GM12878 (cell line): ENCODE measurements around the gene MAPRE2.

Experiments
- BACH1 ChIP-seq: fragments of 450-650 bp; IDR thresholded peaks from 2 replicates; pipeline ENCODE4 v1.6.1; 2017; ENCODE audit warnings: mild to moderate bottlenecking, borderline replicate concordance
- CREM ChIP-seq: IDR thresholded peaks from 2 replicates; pipeline ENCODE4 v1.6.1; 2014; ENCODE audit warnings: antibody characterized with exemption, low read depth
- EGR1 ChIP-seq, 2 experiments: IDR thresholded peaks; 1 replicate in 1 of 2; 2 replicates in 1 of 2; pipeline ENCODE4 v1.6.1; 2011 to 2012; ENCODE audit warnings: low read depth in 2 of 2, low read length in 2 of 2, borderline replicate concordance in 1 of 2, mild to moderate bottlenecking in 1 of 2, moderate library complexity in 1 of 2
- FOXK2 ChIP-seq: fragments of 450-650 bp; IDR thresholded peaks from 2 replicates; pipeline ENCODE4 v1.6.1; 2017; ENCODE audit warnings: mild to moderate bottlenecking, moderate library complexity
- TAF1 ChIP-seq: IDR thresholded peaks from 2 replicates; pipeline ENCODE4 v1.6.1; 2011; ENCODE audit warnings: mild to moderate bottlenecking, low read depth, low read length, borderline replicate concordance
- TARDBP ChIP-seq: IDR thresholded peaks from 2 replicates; pipeline ENCODE4 v1.6.1; 2016; ENCODE audit warnings: borderline replicate concordance
- YY1 ChIP-seq: IDR thresholded peaks from 2 replicates; pipeline ENCODE4 v1.6.1; 2011; ENCODE audit warnings: low read depth, mild to moderate bottlenecking, low read length
- TF ChIP-seq, protein P1 (sequence below), 3 experiments: IDR thresholded peaks in 2 of 3; conservative IDR thresholded peaks in 1 of 3; 2 replicates each; pipeline ENCODE4 v1.5.1; 2011; ENCODE audit warnings: low read depth in 3 of 3, low read length in 3 of 3, mild to moderate bottlenecking in 3 of 3, control low read depth in 2 of 3, moderate library complexity in 2 of 3, inconsistent platforms in 1 of 3, mixed read lengths in 1 of 3; ENCODE audit not compliant: control insufficient read depth in 2 of 3, insufficient read depth in 1 of 3; ENCODE audit errors: extremely low read depth in 1 of 3
- TF ChIP-seq, protein P2 (sequence below): fragments of 150-350 bp; IDR thresholded peaks from 2 replicates; pipeline ENCODE4 v1.6.1; 2014; ENCODE audit warnings: mild to moderate bottlenecking, low read depth, low read length
- TF ChIP-seq, protein P3 (sequence below): IDR thresholded peaks from 2 replicates; pipeline ENCODE4 v1.6.1; 2012; ENCODE audit warnings: low read depth, low read length, improper control_type of control experiment
- TF ChIP-seq, protein P4 (sequence below): IDR thresholded peaks from 2 replicates; pipeline ENCODE4 v1.6.1; 2011; ENCODE audit warnings: low read depth, low read length, improper control_type of control experiment, borderline replicate concordance
- TF ChIP-seq, protein P5 (sequence below): fragments of 450-650 bp; IDR thresholded peaks from 2 replicates; pipeline ENCODE4 v1.6.1; 2017; ENCODE audit warnings: antibody characterized with exemption, mild to moderate bottlenecking, moderate library complexity

DNA sequence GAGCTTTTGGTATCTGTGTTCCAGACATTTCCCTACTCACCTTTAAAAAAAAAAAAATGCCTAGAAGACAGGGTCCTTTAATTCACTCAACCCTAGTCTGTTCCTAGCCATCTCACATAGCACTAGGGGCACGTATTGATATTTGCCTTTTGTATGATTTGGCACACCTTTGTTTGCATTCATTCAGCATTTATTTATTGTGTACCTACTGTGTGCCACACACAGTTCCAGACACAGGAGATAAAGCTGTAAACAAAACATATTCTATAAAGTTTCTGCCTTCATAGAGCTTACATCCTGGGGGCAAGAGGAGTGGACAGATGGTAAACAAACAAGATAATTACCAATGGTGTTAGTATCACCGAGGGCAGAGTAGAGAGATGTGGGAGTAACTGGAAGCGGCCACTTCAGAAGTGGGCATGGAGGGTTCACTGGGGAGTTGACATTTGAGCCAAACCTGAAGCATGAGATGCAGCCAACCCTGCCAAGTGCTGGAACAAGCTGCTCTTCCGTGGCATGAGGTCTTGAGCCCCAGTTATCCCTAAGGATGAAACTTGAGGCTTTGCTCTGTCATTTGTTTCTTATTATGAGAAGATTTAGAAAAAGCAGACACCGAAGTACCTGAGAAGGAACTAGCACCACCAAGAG, 18.2 kb downstream of the MAPRE2 start:
- TF ChIP-seq TARDBP (no peak), CREM (no peak), BACH1 (no peak), YY1 (no peak), FOXK2 (no peak), TAF1 (no peak), EGR1 (IDR thresholded peaks at IDR 0.05; ENCODE audit: borderline replicate concordance in 1 of 2, low read depth in 2 of 2, low read length in 2 of 2) (no peak)
- TF ChIP-seq, protein P1, sequence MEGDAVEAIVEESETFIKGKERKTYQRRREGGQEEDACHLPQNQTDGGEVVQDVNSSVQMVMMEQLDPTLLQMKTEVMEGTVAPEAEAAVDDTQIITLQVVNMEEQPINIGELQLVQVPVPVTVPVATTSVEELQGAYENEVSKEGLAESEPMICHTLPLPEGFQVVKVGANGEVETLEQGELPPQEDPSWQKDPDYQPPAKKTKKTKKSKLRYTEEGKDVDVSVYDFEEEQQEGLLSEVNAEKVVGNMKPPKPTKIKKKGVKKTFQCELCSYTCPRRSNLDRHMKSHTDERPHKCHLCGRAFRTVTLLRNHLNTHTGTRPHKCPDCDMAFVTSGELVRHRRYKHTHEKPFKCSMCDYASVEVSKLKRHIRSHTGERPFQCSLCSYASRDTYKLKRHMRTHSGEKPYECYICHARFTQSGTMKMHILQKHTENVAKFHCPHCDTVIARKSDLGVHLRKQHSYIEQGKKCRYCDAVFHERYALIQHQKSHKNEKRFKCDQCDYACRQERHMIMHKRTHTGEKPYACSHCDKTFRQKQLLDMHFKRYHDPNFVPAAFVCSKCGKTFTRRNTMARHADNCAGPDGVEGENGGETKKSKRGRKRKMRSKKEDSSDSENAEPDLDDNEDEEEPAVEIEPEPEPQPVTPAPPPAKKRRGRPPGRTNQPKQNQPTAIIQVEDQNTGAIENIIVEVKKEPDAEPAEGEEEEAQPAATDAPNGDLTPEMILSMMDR (IDR thresholded peaks at IDR 0.05 in 2 of 3, conservative IDR thresholded peaks at IDR 0.05 in 1 of 3; ENCODE audit: control insufficient read depth in 2 of 3, extremely low read depth in 1 of 3, insufficient read depth in 1 of 3, low read depth in 3 of 3, low read length in 3 of 3): no peak
- TF ChIP-seq, protein P2, sequence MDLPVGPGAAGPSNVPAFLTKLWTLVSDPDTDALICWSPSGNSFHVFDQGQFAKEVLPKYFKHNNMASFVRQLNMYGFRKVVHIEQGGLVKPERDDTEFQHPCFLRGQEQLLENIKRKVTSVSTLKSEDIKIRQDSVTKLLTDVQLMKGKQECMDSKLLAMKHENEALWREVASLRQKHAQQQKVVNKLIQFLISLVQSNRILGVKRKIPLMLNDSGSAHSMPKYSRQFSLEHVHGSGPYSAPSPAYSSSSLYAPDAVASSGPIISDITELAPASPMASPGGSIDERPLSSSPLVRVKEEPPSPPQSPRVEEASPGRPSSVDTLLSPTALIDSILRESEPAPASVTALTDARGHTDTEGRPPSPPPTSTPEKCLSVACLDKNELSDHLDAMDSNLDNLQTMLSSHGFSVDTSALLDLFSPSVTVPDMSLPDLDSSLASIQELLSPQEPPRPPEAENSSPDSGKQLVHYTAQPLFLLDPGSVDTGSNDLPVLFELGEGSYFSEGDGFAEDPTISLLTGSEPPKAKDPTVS: no peak
- TF ChIP-seq, protein P3, sequence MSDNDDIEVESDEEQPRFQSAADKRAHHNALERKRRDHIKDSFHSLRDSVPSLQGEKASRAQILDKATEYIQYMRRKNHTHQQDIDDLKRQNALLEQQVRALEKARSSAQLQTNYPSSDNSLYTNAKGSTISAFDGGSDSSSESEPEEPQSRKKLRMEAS: no peak
- TF ChIP-seq, protein P4, sequence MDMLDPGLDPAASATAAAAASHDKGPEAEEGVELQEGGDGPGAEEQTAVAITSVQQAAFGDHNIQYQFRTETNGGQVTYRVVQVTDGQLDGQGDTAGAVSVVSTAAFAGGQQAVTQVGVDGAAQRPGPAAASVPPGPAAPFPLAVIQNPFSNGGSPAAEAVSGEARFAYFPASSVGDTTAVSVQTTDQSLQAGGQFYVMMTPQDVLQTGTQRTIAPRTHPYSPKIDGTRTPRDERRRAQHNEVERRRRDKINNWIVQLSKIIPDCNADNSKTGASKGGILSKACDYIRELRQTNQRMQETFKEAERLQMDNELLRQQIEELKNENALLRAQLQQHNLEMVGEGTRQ: no peak
- TF ChIP-seq, protein P5, sequence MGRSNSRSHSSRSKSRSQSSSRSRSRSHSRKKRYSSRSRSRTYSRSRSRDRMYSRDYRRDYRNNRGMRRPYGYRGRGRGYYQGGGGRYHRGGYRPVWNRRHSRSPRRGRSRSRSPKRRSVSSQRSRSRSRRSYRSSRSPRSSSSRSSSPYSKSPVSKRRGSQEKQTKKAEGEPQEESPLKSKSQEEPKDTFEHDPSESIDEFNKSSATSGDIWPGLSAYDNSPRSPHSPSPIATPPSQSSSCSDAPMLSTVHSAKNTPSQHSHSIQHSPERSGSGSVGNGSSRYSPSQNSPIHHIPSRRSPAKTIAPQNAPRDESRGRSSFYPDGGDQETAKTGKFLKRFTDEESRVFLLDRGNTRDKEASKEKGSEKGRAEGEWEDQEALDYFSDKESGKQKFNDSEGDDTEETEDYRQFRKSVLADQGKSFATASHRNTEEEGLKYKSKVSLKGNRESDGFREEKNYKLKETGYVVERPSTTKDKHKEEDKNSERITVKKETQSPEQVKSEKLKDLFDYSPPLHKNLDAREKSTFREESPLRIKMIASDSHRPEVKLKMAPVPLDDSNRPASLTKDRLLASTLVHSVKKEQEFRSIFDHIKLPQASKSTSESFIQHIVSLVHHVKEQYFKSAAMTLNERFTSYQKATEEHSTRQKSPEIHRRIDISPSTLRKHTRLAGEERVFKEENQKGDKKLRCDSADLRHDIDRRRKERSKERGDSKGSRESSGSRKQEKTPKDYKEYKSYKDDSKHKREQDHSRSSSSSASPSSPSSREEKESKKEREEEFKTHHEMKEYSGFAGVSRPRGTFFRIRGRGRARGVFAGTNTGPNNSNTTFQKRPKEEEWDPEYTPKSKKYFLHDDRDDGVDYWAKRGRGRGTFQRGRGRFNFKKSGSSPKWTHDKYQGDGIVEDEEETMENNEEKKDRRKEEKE: no peak
